D721Med (cell line): ENCODE results near the gene MSRB1.

Source experiments
- DNase-seq: peaks from one replicate; pipeline ENCODE4 v3.0.0; 2011; ENCODE audit warnings: low spot score; ENCODE audit not compliant: insufficient read length
- FAIRE-seq: peaks from 2 replicates; lab custom pipeline; 2011; peaks lifted over from hg19 to GRCh38; lab: Jason Lieb, UNC
- TF ChIP-seq, protein P1 (sequence below): IDR thresholded peaks from 2 replicates; pipeline ENCODE4 v1.5.1; 2012; ENCODE audit warnings: mild to moderate bottlenecking, control low read depth; ENCODE audit not compliant: insufficient read depth; ENCODE audit errors: missing control alignments

MSRB1 gene

DNA sequence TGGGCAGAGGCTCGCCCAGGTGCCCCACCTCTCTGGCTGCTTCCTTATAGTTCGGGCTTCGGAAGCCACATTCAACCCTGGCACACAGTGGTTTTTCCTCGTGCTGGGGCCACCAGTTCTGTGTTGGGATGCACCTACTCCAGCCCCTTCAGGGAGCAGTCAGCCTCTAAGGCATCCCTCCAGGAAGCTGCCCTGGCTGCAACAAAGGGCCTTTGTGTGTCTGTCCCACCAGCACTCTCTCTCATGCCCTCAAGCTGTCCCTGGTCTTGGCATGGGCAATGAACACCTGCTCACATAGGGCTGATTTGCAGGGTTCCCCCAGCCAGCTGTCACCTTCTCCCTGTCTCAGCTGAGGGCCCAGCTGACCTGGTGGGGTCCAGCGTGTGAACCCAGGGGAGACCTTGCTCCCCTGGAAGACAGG lies 39.0 kb upstream of the MSRB1 start:
- TF ChIP-seq, protein P1, sequence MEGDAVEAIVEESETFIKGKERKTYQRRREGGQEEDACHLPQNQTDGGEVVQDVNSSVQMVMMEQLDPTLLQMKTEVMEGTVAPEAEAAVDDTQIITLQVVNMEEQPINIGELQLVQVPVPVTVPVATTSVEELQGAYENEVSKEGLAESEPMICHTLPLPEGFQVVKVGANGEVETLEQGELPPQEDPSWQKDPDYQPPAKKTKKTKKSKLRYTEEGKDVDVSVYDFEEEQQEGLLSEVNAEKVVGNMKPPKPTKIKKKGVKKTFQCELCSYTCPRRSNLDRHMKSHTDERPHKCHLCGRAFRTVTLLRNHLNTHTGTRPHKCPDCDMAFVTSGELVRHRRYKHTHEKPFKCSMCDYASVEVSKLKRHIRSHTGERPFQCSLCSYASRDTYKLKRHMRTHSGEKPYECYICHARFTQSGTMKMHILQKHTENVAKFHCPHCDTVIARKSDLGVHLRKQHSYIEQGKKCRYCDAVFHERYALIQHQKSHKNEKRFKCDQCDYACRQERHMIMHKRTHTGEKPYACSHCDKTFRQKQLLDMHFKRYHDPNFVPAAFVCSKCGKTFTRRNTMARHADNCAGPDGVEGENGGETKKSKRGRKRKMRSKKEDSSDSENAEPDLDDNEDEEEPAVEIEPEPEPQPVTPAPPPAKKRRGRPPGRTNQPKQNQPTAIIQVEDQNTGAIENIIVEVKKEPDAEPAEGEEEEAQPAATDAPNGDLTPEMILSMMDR, result no peak
- no peak for DNase-seq
- FAIRE-seq, result no peak

DNA sequence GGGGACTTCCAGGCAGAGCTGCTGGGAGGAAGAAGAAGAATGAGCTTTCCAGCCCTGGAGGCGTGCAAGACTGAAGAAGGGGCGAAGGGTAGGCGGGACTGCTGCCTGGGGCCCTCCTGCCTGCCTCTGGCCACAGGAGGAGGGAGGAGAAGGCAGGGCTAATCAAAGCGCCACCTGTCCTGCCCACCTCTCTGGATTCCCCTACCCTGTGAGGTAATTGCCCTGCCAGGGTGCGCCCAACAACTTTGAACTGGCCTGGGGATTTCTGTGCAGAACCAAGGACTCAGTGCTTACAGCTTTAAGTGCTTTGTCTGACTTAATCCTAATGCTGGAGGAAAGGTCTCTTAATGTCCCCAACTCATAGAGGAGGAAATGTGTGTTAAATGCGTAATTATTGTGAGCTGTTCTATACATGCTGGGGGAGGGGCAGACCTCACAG lies 38.4 kb upstream of the MSRB1 start, which contains the start of gene NOXO1:
Gene NOXO1, minus strand, starts transcription at position 72 of the 439 bp plus-strand sequence. CDS start 290 bp downstream, outside the sequence.
- FAIRE-seq (no peak), DNase-seq (no peak)
- TF ChIP-seq, protein P1, result no peak

DNA sequence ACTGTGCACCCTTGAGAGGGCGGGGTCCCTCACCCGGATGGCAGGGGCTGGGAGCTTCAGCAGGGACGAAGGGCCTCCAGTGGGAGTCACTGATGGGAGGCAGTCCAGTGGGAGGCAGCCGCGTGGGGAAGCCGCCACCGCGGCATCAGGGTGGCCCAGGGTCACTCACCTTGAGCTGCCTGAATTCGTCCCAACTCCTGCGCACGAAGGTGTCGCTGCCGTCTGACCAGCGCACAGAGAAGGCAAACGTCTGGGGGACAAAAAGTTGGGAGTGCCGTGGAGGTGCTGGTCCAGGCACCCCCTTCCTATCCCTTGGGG lies 37.7 kb upstream of the MSRB1 start:
- no peak for FAIRE-seq
- DNase-seq, result no peak
- TF ChIP-seq, protein P1, result no peak

DNA sequence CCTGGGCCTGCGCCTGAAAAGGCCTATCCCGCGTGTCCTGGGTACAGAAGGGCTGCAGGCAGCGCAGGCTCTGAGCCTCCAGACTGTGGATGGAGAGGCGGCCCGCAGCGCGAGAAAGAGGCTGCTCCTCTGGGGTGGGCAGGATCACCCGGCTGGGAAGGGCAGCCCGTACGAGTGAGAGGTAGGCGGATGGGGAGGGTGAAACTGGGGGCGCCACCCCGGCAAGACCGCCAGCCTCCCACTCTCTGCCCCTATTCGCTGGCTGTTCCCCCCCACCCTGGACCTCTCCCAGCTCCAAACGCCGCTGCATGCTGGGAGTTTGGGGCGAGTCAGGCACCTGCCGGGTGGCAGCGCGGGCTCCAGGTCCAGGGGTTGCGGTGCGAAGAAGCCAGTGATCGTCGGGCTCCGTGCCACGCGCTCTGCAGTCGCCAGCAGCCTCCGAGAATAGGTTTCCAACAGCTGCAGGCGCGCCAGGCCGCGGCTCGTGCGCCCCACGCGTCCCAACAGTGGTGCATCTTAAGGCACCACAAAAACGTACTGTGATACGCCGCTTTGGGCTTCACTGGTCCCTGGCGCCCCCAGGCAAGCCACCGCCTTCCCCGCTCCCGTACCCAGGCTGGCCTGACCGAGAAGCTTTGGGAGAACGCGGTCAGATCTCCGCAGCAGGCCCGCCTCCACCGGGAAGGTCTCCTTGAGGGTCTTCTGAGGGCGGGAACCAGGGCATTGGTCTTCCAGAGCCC lies 37.2 kb upstream of the MSRB1 start:
- DNase-seq (no peak), FAIRE-seq (no peak)
- TF ChIP-seq, protein P1, result no peak

DNA sequence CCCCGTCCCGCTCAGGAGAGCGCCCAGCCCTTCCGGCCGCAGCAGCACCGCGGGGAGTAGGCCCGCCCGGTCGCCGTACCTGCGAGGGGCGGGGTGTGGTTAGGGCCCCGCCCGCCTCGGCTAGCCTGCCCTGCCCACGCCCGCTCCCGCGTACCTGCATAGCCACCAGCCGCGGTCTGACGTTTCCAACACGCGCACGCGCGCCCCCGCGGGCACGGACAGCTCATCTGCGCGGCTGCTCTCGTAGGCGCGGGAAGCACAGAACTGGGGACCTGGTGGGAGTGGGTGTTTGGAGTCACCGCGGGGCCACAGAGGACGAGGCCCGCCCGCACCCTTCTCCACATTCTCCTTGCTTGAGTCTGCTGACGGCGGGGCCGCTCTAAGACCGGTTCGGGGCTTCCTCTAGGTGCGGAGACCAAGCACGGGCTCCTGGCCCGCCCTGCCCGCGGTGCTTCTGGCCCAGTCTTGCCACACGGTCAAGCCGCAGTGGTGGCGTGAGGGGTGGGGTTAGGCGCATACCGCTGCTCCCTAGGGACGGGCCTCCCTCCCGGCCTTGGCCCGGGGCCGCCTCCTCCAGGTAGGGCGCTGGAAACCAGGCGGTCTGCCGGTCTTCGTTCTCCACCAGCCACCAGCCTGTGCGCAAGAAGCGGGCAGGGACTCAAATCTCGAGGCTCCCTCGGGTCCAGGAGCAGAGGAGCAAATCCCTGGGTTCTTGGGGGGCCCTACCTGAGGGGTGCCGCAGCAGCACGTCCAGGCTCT lies 36.5 kb upstream of the MSRB1 start:
- DNase-seq (no peak), FAIRE-seq (no peak)
- TF ChIP-seq, protein P1, result no peak

DNA sequence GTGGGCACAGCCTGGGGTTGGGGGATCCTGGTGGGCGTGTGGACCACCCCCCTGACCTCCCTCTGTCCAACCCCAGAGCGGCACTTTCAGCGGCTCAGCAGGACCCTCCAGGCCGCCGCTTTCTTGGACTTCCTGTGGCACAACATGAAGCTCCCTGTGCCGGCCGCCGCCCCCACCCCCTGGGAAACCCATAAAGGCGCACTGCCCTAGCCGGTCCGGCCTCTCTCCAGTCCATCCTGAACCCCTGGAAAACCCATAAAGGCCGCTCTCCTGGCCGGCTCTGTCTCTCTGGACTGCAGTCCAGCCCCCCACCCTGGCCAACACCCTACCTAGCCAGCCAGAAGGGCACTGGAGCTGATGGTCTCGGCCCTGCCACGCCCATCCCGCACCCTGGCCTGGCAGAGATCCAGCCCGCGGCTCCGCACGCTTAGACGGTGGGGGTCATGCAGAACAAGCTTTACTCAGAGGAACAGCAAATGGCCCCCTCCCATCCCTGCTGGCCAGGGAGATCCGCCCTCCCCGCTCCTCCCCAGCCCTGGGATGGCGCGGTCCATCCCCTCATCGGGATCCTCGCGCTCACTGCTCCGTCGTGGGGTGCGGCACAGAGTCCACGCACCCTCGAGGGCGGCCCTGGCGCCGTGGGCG lies 35.6 kb upstream of the MSRB1 start:
- FAIRE-seq (no peak), DNase-seq (no peak)
- TF ChIP-seq, protein P1, result no peak
